ENCODE results near the gene WBP4. TPM values are rescaled to one million over a fixed set of nuclear protein-coding genes. Genes with fewer than 3 reads are reported as not detected.

The WBP4 gene
- total RNA-seq, 2 experiments from 2014 or later: 12.6 to 13.5 TPM

GRCh38 chr13:41132512-41133152 is 71.3 kb downstream of the WBP4 start, which contains the start of gene KBTBD6:
Gene KBTBD6 (minus strand): TSS chr13:41132802. CDS start chr13:41132511, 291 bp downstream.
- intact Hi-C loops (cut with micrococcal nuclease): loop anchor here (1.0 to 5.0 kb wide), 7 partner anchors 45 to 355 kb away; partner anchors contain the start of genes KBTBD7, MTRF1, NAA16 and WBP4
- peak within 1 kb of the TSS; percentile 86 for H3K27ac Mint-ChIP-seq
- peak within 1 kb of the TSS; percentile 92 for H3K4me3 Mint-ChIP-seq
- DNase-seq: peak; percentile 98
- ChIA-PET POLR2A (interaction anchor here (1.0 kb wide), 2 partner anchors 62 to 71 kb away, joined by 3 read pairs; partner anchors contain the start of genes KBTBD7 and WBP4), CTCF (interaction anchor here (1.0 kb wide), 1 partner anchor 222 kb away, joined by 3 read pairs; no protein-coding TSS in a partner anchor)
- peaks cover 4% of the 10 kb centered on the region for H3K36me3 Mint-ChIP-seq
- peaks cover 43% of the 10 kb centered on the region for H3K4me1 Mint-ChIP-seq (ENCODE audit: low read depth)
- H3K27me3 Mint-ChIP-seq: no peaks in the 10 kb centered on the region
- H3K9me3 Mint-ChIP-seq: no peaks in the 10 kb centered on the region

Small RNA genes within 50 kb of the gene (microRNA-seq; reads per million reads assigned to microRNA genes)
- not detected for gene MIR3168 (ENCODE audit: borderline microRNAs expressed, borderline number of aligned reads, borderline replicate concordance)

Other genes with a start within 250 kb of the WBP4 start
- 10 to 100 TPM; 70.8 to 71.2 TPM for gene ELF1, start 42.2 kb upstream of the WBP4 start, total RNA-seq
- 1 to 10 TPM; 3.6 to 4.2 TPM for gene KBTBD6, start 71.3 kb downstream of the WBP4 start, total RNA-seq
- gene KBTBD7, start 133.1 kb downstream of the WBP4 start, total RNA-seq: 1 to 10 TPM; 3.6 to 4.1 TPM
- 10 to 100 TPM; 16.2 to 21.5 TPM for gene MTRF1, start 202.1 kb downstream of the WBP4 start, total RNA-seq
- 10 to 100 TPM; 19.2 to 23.2 TPM for gene NAA16, start 249.8 kb downstream of the WBP4 start, total RNA-seq